Muscle layer of colon (tissue), 2 donors: ENCODE measurements around the gene PRSS53.
"Not testable (repeated sequence)": the region's sequence is repeated elsewhere in the genome, so short reads cannot be mapped to it uniquely, and the experiment has no call there.

Experiments used
- H3K27ac ChIP-seq: one replicate; pipeline ENCODE4 v1.7.0; 2013; ENCODE audit warnings: low read depth, mild to moderate bottlenecking, low read length, moderate library complexity
- H3K27me3 ChIP-seq, 2 donors: one replicate each; pipeline ENCODE4 v1.7.0; 2013; ENCODE audit warnings: low read length in 2 of 2, mild to moderate bottlenecking in 2 of 2; ENCODE audit not compliant: insufficient read depth in 2 of 2, control insufficient read depth in 1 of 2
- H3K36me3 ChIP-seq: one replicate; pipeline ENCODE4 v1.7.0; 2013; ENCODE audit warnings: mild to moderate bottlenecking, low read length; ENCODE audit not compliant: insufficient read depth
- H3K4me1 ChIP-seq: one replicate; pipeline ENCODE4 v1.7.0; 2013; ENCODE audit warnings: mild to moderate bottlenecking, low read length; ENCODE audit not compliant: insufficient read depth
- H3K4me3 ChIP-seq, 2 donors: one replicate each; pipeline ENCODE4 v1.7.0; 2013; ENCODE audit warnings: low read length in 2 of 2, low read depth in 1 of 2, mild to moderate bottlenecking in 1 of 2, moderate library complexity in 1 of 2
- H3K9ac ChIP-seq: one replicate; pipeline ENCODE4 v1.7.0; 2013; ENCODE audit warnings: low read length
- H3K9me3 ChIP-seq: one replicate; pipeline ENCODE4 v1.7.0; 2013; ENCODE audit warnings: mild to moderate bottlenecking, low read length
- donor health status: abdominal sarcoma.
- donor health status: Adenocarcinoma of cecum.

The PRSS53 gene

GRCh38 chr16:31088459-31089183, at the start of gene PRSS53:
Gene PRSS53, minus strand, starts transcription at chr16:31088943. Its CDS starts 134 bp downstream, at chr16:31088809.
- peaks cover 24% of the 10 kb centered on the region for H3K36me3 ChIP-seq
- no peak within 1 kb of the TSS for H3K4me3 ChIP-seq
- no peaks in the 10 kb centered on the region for H3K9me3 ChIP-seq
- H3K9ac ChIP-seq: no peak within 1 kb of the TSS
- H3K27ac ChIP-seq: no peak within 1 kb of the TSS
- no peaks in the 10 kb centered on the region for H3K27me3 ChIP-seq
- peaks cover 7% of the 10 kb centered on the region for H3K4me1 ChIP-seq

GRCh38 chr16:31136822-31137499, 48.2 kb upstream of the PRSS53 start:
- H3K4me1 ChIP-seq: peaks cover 19% of the 10 kb centered on the region

GRCh38 chr16:31136287-31136662, 47.5 kb upstream of the PRSS53 start:
- H3K27ac ChIP-seq: no peak overlapping the region
- no peak overlapping the region for H3K4me3 ChIP-seq
- peaks cover 0 to 12% of the 10 kb centered on the region in 2 donors for H3K27me3 ChIP-seq
- H3K36me3 ChIP-seq: peaks cover 14% of the 10 kb centered on the region
- no peaks in the 10 kb centered on the region for H3K9me3 ChIP-seq
- H3K4me1 ChIP-seq: peaks cover 12% of the 10 kb centered on the region
- no peak overlapping the region for H3K9ac ChIP-seq

More at GRCh38 chr16:31136822-31137499, 48.2 kb upstream of the PRSS53 start:
- H3K4me3 ChIP-seq, H3K27ac ChIP-seq, H3K9ac ChIP-seq, H3K9me3 ChIP-seq, H3K36me3 ChIP-seq: not testable (repeated sequence)
- peaks cover 0 to 12% of the 10 kb centered on the region in 2 donors for H3K27me3 ChIP-seq

GRCh38 chr16:31135535-31136286, 47.0 kb upstream of the PRSS53 start, which contains the start of gene PRSS8:
Gene PRSS8, minus strand, starts transcription at chr16:31135727. Its CDS starts 229 bp downstream, at chr16:31135498.
- H3K4me3 ChIP-seq: no peak within 1 kb of the TSS
- no peak within 1 kb of the TSS for H3K27ac ChIP-seq
- H3K9ac ChIP-seq: no peak within 1 kb of the TSS
- peaks cover 7% of the 10 kb centered on the region for H3K4me1 ChIP-seq
- peaks cover 19% of the 10 kb centered on the region for H3K36me3 ChIP-seq
- H3K27me3 ChIP-seq: peaks cover 0 to 12% of the 10 kb centered on the region in 2 donors
- no peaks in the 10 kb centered on the region for H3K9me3 ChIP-seq

- Histone ChIP-seq H3K9me3 (no peaks in the 10 kb centered on the region), H3K36me3 (peaks cover 25% of the 10 kb centered on the region), H3K27me3 (peaks cover 0 to 12% of the 10 kb centered on the region in 2 donors), H3K27ac (no peak overlapping the region), H3K4me1 (peaks cover 5% of the 10 kb centered on the region), H3K9ac (no peak overlapping the region), H3K4me3 (no peak overlapping the region)
Measured at GRCh38 chr16:31134625-31135534, 46.1 kb upstream of the PRSS53 start.

- H3K4me3 ChIP-seq: no peak overlapping the region
- no peak overlapping the region for H3K27ac ChIP-seq
- H3K36me3 ChIP-seq: peaks cover 33% of the 10 kb centered on the region
- peaks cover 9% of the 10 kb centered on the region for H3K4me1 ChIP-seq
- H3K27me3 ChIP-seq: peaks cover 0 to 12% of the 10 kb centered on the region in 2 donors
- H3K9me3 ChIP-seq: no peaks in the 10 kb centered on the region
- H3K9ac ChIP-seq: no peak overlapping the region
Measured at GRCh38 chr16:31134091-31134571, 45.4 kb upstream of the PRSS53 start.

GRCh38 chr16:31133046-31133501, 44.3 kb upstream of the PRSS53 start:
- H3K27me3 ChIP-seq: peaks cover 0 to 12% of the 10 kb centered on the region in 2 donors
- H3K9ac ChIP-seq: no peak overlapping the region
- H3K36me3 ChIP-seq: peaks cover 43% of the 10 kb centered on the region
- peaks cover 9% of the 10 kb centered on the region for H3K4me1 ChIP-seq
- no peaks in the 10 kb centered on the region for H3K9me3 ChIP-seq
- no peak overlapping the region for H3K27ac ChIP-seq
- no peak overlapping the region for H3K4me3 ChIP-seq

GRCh38 chr16:31132303-31132979, 43.7 kb upstream of the PRSS53 start:
- H3K9ac ChIP-seq: no peak overlapping the region
- peaks cover 0 to 12% of the 10 kb centered on the region in 2 donors for H3K27me3 ChIP-seq
- peaks cover 9% of the 10 kb centered on the region for H3K4me1 ChIP-seq
- H3K36me3 ChIP-seq: peaks cover 49% of the 10 kb centered on the region
- no peak overlapping the region for H3K27ac ChIP-seq
- H3K9me3 ChIP-seq: no peaks in the 10 kb centered on the region
- H3K4me3 ChIP-seq: no peak overlapping the region

GRCh38 chr16:31131841-31132271, 43.1 kb upstream of the PRSS53 start:
- Histone ChIP-seq H3K27me3 (peaks cover 0 to 12% of the 10 kb centered on the region in 2 donors), H3K27ac (no peak overlapping the region), H3K36me3 (peaks cover 55% of the 10 kb centered on the region), H3K9me3 (no peaks in the 10 kb centered on the region), H3K4me3 (no peak overlapping the region), H3K9ac (no peak overlapping the region), H3K4me1 (peaks cover 9% of the 10 kb centered on the region)

- H3K9ac ChIP-seq: no peak overlapping the region
- H3K4me1 ChIP-seq: peaks cover 9% of the 10 kb centered on the region
- peaks cover 0 to 12% of the 10 kb centered on the region in 2 donors for H3K27me3 ChIP-seq
- peaks cover 56% of the 10 kb centered on the region for H3K36me3 ChIP-seq
- H3K27ac ChIP-seq: no peak overlapping the region
- H3K9me3 ChIP-seq: no peaks in the 10 kb centered on the region
- no peak overlapping the region for H3K4me3 ChIP-seq
Measured at GRCh38 chr16:31131416-31131815, 42.7 kb upstream of the PRSS53 start.
